ENCODE results near the gene POMC.
"Not testable (repeated sequence)": the region's sequence is repeated elsewhere in the genome, so short reads cannot be mapped to it uniquely, and the experiment has no call there.

Gene POMC

DNA sequence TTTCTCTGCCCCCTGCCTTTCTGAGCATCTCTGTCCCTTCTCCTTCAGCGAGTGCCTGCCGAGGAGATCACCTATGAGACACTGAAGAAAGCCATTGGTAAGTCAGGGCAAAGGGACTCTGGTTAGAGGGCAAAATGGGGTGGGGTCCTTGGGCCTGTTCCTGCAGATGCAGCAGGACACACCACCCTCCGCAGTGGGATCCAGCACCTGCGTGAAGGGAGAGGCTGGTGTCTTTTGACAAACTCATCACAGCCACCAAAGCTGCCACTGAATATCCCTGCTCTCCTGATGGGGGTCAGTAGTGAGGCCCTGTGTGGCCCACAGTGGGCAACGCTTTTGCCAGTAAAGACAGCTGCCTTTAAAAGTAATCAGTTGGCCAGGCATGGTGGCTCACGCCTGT lies 18.7 kb downstream of the POMC start:
- no peak overlapping the region for H2AFZ ChIP-seq (ENCODE audit: low read depth, low read length)
- no peak for ATAC-seq (ENCODE audit: insufficient read depth, low read depth)
- H3K9me3 ChIP-seq (ENCODE audit: insufficient read depth, low read length, severe bottlenecking) = no peaks in the 10 kb centered on the region
- H3K36me3 ChIP-seq (ENCODE audit: insufficient read depth, low read length) = no peaks in the 10 kb centered on the region
- H3K4me2 ChIP-seq (ENCODE audit: insufficient read depth, low read length) = no peak overlapping the region
- TF ChIP-seq, protein P1, sequence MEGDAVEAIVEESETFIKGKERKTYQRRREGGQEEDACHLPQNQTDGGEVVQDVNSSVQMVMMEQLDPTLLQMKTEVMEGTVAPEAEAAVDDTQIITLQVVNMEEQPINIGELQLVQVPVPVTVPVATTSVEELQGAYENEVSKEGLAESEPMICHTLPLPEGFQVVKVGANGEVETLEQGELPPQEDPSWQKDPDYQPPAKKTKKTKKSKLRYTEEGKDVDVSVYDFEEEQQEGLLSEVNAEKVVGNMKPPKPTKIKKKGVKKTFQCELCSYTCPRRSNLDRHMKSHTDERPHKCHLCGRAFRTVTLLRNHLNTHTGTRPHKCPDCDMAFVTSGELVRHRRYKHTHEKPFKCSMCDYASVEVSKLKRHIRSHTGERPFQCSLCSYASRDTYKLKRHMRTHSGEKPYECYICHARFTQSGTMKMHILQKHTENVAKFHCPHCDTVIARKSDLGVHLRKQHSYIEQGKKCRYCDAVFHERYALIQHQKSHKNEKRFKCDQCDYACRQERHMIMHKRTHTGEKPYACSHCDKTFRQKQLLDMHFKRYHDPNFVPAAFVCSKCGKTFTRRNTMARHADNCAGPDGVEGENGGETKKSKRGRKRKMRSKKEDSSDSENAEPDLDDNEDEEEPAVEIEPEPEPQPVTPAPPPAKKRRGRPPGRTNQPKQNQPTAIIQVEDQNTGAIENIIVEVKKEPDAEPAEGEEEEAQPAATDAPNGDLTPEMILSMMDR (IDR thresholded peaks at IDR 0.05; ENCODE audit: borderline replicate concordance, extremely low read depth, low read length, poor library complexity, severe bottlenecking) = no peak
- no peak for TF ChIP-seq EZH2 (IDR thresholded peaks at IDR 0.05; ENCODE audit: borderline replicate concordance, low read depth, low read length, severe bottlenecking)
- H3K4me1 ChIP-seq (ENCODE audit: insufficient read depth, low read length) = no peaks in the 10 kb centered on the region
- no peak overlapping the region for H3K4me3 ChIP-seq (ENCODE audit: low read depth in 1 of 2, low read length in 2 of 2)
- no peaks in the 10 kb centered on the region for H4K20me1 ChIP-seq (ENCODE audit: insufficient read depth, low read length)
- no peak overlapping the region for H3K27ac ChIP-seq (ENCODE audit: low read length)
- no peak for DNase-seq
- H3K27me3 ChIP-seq (ENCODE audit: insufficient read depth, low read length, poor library complexity) = peaks cover 16% of the 10 kb centered on the region
- no peaks in the 10 kb centered on the region for H3K79me2 ChIP-seq (ENCODE audit: insufficient read depth, low read length)
- no peak overlapping the region for H3K9ac ChIP-seq (ENCODE audit: low read depth, low read length)

DNA sequence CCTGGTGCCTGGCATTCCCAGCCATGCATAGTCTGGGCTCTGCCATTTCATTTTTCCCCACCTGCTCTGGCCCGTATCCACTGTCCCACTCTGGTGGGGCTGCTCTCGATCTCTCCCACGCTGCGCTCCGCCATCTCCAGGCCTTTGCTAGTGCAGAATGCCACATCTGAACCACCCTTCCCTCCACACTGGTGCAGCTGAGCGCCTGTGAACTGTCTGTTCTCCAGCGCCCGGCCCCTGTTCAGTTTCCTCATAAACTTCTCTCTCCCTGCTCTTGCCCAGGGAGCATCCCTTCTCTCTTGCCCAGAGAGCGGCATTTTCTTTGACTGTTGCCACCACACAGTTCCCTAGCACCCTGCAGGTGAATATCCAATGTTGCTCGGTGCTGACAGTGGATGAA lies 21.5 kb downstream of the POMC start:
- Histone ChIP-seq H3K27ac (ENCODE audit: low read length) (no peak overlapping the region), H3K9me3 (ENCODE audit: insufficient read depth, low read length, severe bottlenecking) (no peaks in the 10 kb centered on the region), H3K4me1 (ENCODE audit: insufficient read depth, low read length) (no peaks in the 10 kb centered on the region), H3K4me3 (ENCODE audit: low read depth in 1 of 2, low read length in 2 of 2) (no peak overlapping the region), H2AFZ (ENCODE audit: low read depth, low read length) (no peak overlapping the region), H4K20me1 (ENCODE audit: insufficient read depth, low read length) (no peaks in the 10 kb centered on the region), H3K27me3 (ENCODE audit: insufficient read depth, low read length, poor library complexity) (peaks cover 16% of the 10 kb centered on the region), H3K36me3 (ENCODE audit: insufficient read depth, low read length) (no peaks in the 10 kb centered on the region), H3K4me2 (ENCODE audit: insufficient read depth, low read length) (no peak overlapping the region), H3K79me2 (ENCODE audit: insufficient read depth, low read length) (no peaks in the 10 kb centered on the region), H3K9ac (ENCODE audit: low read depth, low read length) (no peak overlapping the region)
- TF ChIP-seq, protein P1 (IDR thresholded peaks at IDR 0.05; ENCODE audit: borderline replicate concordance, extremely low read depth, low read length, poor library complexity, severe bottlenecking) = no peak
- TF ChIP-seq EZH2 (IDR thresholded peaks at IDR 0.05; ENCODE audit: borderline replicate concordance, low read depth, low read length, severe bottlenecking) = no peak
- ATAC-seq (ENCODE audit: insufficient read depth, low read depth) (no peak), DNase-seq (no peak)

- Histone ChIP-seq H3K27ac (ENCODE audit: low read length) (no peak overlapping the region), H3K9me3 (ENCODE audit: insufficient read depth, low read length, severe bottlenecking) (no peaks in the 10 kb centered on the region), H3K4me1 (ENCODE audit: insufficient read depth, low read length) (no peaks in the 10 kb centered on the region), H3K9ac (ENCODE audit: low read depth, low read length) (no peak overlapping the region), H3K27me3 (ENCODE audit: insufficient read depth, low read length, poor library complexity) (peaks cover 16% of the 10 kb centered on the region), H3K4me3 (ENCODE audit: low read depth in 1 of 2, low read length in 2 of 2) (no peak overlapping the region), H3K36me3 (ENCODE audit: insufficient read depth, low read length) (no peaks in the 10 kb centered on the region), H4K20me1 (ENCODE audit: insufficient read depth, low read length) (no peaks in the 10 kb centered on the region), H3K4me2 (ENCODE audit: insufficient read depth, low read length) (no peak overlapping the region), H3K79me2 (ENCODE audit: insufficient read depth, low read length) (no peaks in the 10 kb centered on the region), H2AFZ (ENCODE audit: low read depth, low read length) (no peak overlapping the region)
- ATAC-seq (ENCODE audit: insufficient read depth, low read depth) (peak; percentile 90), DNase-seq (peak; percentile 37)
- TF ChIP-seq, protein P1 (IDR thresholded peaks at IDR 0.05; ENCODE audit: borderline replicate concordance, extremely low read depth, low read length, poor library complexity, severe bottlenecking) = peak; percentile 21
- no peak for TF ChIP-seq EZH2 (IDR thresholded peaks at IDR 0.05; ENCODE audit: borderline replicate concordance, low read depth, low read length, severe bottlenecking)
Observed at GRCh38 chr2:25145803-25146202, 22.6 kb downstream of the POMC start.

- H3K36me3 ChIP-seq (ENCODE audit: insufficient read depth, low read length) = no peaks in the 10 kb centered on the region
- H3K4me1 ChIP-seq (ENCODE audit: insufficient read depth, low read length) = no peaks in the 10 kb centered on the region
- no peak overlapping the region for H3K4me3 ChIP-seq (ENCODE audit: low read depth in 1 of 2, low read length in 2 of 2)
- H2AFZ ChIP-seq (ENCODE audit: low read depth, low read length) = no peak overlapping the region
- no peaks in the 10 kb centered on the region for H3K79me2 ChIP-seq (ENCODE audit: insufficient read depth, low read length)
- peaks cover 25% of the 10 kb centered on the region for H3K27me3 ChIP-seq (ENCODE audit: insufficient read depth, low read length, poor library complexity)
- no peak for DNase-seq
- no peak for ATAC-seq (ENCODE audit: insufficient read depth, low read depth)
- no peak for TF ChIP-seq EZH2 (IDR thresholded peaks at IDR 0.05; ENCODE audit: borderline replicate concordance, low read depth, low read length, severe bottlenecking)
- H3K9ac ChIP-seq (ENCODE audit: low read depth, low read length) = no peak overlapping the region
- H3K9me3 ChIP-seq (ENCODE audit: insufficient read depth, low read length, severe bottlenecking) = no peaks in the 10 kb centered on the region
- no peak overlapping the region for H3K4me2 ChIP-seq (ENCODE audit: insufficient read depth, low read length)
- no peaks in the 10 kb centered on the region for H4K20me1 ChIP-seq (ENCODE audit: insufficient read depth, low read length)
- H3K27ac ChIP-seq (ENCODE audit: low read length) = no peak overlapping the region
Observed at GRCh38 chr2:25141120-25141519, 27.3 kb downstream of the POMC start.

GRCh38 chr2:25140535-25140934 lies 27.8 kb downstream of the POMC start:
- H3K4me1 ChIP-seq (ENCODE audit: insufficient read depth, low read length); ATAC-seq (ENCODE audit: insufficient read depth, low read depth); H3K9ac ChIP-seq (ENCODE audit: low read depth, low read length); H3K27ac ChIP-seq (ENCODE audit: low read length); H2AFZ ChIP-seq (ENCODE audit: low read depth, low read length); H3K36me3 ChIP-seq (ENCODE audit: insufficient read depth, low read length); H3K4me2 ChIP-seq (ENCODE audit: insufficient read depth, low read length); H4K20me1 ChIP-seq (ENCODE audit: insufficient read depth, low read length); H3K9me3 ChIP-seq (ENCODE audit: insufficient read depth, low read length, severe bottlenecking); H3K4me3 ChIP-seq (ENCODE audit: low read depth in 1 of 2, low read length in 2 of 2); DNase-seq; H3K79me2 ChIP-seq (ENCODE audit: insufficient read depth, low read length): not testable (repeated sequence)
- H3K27me3 ChIP-seq (ENCODE audit: insufficient read depth, low read length, poor library complexity) = peaks cover 19% of the 10 kb centered on the region

Measured in DND-41 (cell line).